GM12891 (cell line): Measurements from ENCODE around the gene SLC28A3.

Experiments used
- PAX5 ChIP-seq: IDR thresholded peaks from 2 replicates; pipeline ENCODE4 v1.6.1; 2011; ENCODE audit warnings: low read length, moderate library complexity, mild to moderate bottlenecking; ENCODE audit not compliant: insufficient read depth, severe bottlenecking
- POLR2A ChIP-seq: IDR thresholded peaks from 2 replicates; pipeline ENCODE4 v1.6.1; 2011; ENCODE audit warnings: low read depth, low read length, control low read depth
- POLR2AphosphoS5 ChIP-seq: IDR thresholded peaks from 2 replicates; pipeline ENCODE4 v1.6.1; 2011; ENCODE audit warnings: low read depth, low read length, control low read depth
- POU2F2 ChIP-seq: IDR thresholded peaks from 2 replicates; pipeline ENCODE4 v1.6.1; 2011; ENCODE audit warnings: low read depth, mild to moderate bottlenecking, control low read depth, low read length, moderate library complexity
- SPI1 ChIP-seq: IDR thresholded peaks from 2 replicates; pipeline ENCODE4 v1.6.1; 2011; ENCODE audit warnings: low read depth, low read length, control low read depth
- TAF1 ChIP-seq: IDR thresholded peaks from 2 replicates; pipeline ENCODE4 v1.6.1; 2011; ENCODE audit warnings: low read depth, low read length, control low read depth

- TF ChIP-seq POLR2AphosphoS5 (no peak), POLR2A (no peak), TAF1 (no peak), POU2F2 (no peak), SPI1 (no peak), PAX5 (no peak)
Measured at GRCh38 chr9:84357275-84357674, 16.7 kb upstream of the SLC28A3 start.
